ENCODE results near the gene SLC5A9. TPM values are rescaled to one million over a fixed set of nuclear protein-coding genes. Genes with fewer than 3 reads are reported as not detected.

Gene SLC5A9
- total RNA-seq, 3 donors from 2014 or later: 0.73 to 3.0 (median 2.4) TPM

DNA sequence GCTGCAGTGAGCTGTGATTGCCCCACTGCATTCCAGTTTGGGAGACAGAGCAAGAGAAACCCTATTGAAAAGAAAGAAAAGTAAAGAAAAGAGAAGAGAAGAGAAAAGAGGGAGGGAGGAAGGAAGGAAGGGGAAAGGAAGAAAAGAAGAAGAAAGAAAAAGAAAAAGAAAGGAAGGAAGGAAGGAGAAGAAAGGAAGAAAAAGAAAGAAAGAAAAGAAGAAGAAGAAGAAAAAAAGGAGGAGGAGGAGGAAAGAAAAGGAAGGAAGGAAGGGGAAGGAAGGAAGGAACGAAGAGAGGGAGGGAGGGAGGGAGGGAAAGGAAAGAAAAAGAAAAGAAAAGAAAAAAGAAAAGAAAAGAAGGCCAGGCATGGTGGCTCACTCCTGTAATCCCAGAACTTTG, 10.2 kb downstream of the SLC5A9 start:
- ATAC-seq: no peak
- DNase-seq: no peak
- H3K4me3 ChIP-seq: no peak overlapping the region
- H3K4me1 ChIP-seq (ENCODE audit: low read depth): no peaks in the 10 kb centered on the region
- no peaks in the 10 kb centered on the region for H3K36me3 ChIP-seq (ENCODE audit: low read depth)
- no peaks in the 10 kb centered on the region for H3K9me3 ChIP-seq
- TF ChIP-seq, protein P1, sequence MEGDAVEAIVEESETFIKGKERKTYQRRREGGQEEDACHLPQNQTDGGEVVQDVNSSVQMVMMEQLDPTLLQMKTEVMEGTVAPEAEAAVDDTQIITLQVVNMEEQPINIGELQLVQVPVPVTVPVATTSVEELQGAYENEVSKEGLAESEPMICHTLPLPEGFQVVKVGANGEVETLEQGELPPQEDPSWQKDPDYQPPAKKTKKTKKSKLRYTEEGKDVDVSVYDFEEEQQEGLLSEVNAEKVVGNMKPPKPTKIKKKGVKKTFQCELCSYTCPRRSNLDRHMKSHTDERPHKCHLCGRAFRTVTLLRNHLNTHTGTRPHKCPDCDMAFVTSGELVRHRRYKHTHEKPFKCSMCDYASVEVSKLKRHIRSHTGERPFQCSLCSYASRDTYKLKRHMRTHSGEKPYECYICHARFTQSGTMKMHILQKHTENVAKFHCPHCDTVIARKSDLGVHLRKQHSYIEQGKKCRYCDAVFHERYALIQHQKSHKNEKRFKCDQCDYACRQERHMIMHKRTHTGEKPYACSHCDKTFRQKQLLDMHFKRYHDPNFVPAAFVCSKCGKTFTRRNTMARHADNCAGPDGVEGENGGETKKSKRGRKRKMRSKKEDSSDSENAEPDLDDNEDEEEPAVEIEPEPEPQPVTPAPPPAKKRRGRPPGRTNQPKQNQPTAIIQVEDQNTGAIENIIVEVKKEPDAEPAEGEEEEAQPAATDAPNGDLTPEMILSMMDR (IDR thresholded peaks at IDR 0.05): no peak
- intact Hi-C loops (cut with DNase I, micrococcal nuclease): no loop called here

DNA sequence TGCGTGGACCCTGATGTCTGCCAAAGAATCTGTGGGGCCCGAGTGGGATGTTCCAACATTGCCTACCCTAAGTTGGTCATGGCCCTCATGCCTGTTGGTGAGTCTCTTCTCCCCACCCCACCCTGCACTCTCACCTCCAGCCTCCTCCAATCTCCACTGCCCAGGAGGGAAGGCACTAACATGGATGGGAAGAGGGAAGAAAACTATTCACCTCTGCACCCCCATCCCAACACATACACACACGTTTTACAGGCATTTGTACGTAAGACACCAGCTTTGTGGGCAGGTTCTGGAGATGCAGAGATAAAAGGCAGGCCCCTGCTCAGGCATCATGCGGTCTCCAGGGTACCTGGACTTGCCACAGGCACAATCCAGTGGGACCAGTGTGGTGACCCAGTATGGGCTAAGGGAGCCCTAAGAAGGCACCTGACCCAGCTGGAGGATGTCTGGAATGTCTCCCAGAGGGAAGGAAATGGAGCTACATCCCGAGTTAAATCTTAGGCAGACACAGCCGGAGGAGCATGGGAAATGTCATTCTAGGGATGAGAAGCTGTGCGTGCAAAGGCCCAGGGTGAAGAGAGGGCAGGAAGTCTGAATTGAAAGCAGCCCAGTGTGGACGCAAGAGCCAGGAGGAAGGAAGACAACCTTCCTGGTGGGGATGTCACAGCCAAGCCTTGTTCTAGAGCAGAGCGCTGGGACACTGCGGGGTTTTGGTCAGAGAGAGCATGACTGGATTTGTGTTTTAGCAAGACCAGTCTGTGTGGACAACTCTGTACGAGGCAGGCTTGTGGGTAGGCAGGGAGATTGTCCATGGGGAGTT, 11.4 kb downstream of the SLC5A9 start:
- TF ChIP-seq, protein P1 (IDR thresholded peaks at IDR 0.05): no peak
- DNase-seq: no peak
- H3K9me3 ChIP-seq: no peaks in the 10 kb centered on the region
- no peaks in the 10 kb centered on the region for H3K4me1 ChIP-seq (ENCODE audit: low read depth)
- intact Hi-C loops (cut with DNase I, micrococcal nuclease): no loop called here
- H3K4me3 ChIP-seq: no peak overlapping the region
- H3K36me3 ChIP-seq (ENCODE audit: low read depth): no peaks in the 10 kb centered on the region
- no peak for ATAC-seq

DNA sequence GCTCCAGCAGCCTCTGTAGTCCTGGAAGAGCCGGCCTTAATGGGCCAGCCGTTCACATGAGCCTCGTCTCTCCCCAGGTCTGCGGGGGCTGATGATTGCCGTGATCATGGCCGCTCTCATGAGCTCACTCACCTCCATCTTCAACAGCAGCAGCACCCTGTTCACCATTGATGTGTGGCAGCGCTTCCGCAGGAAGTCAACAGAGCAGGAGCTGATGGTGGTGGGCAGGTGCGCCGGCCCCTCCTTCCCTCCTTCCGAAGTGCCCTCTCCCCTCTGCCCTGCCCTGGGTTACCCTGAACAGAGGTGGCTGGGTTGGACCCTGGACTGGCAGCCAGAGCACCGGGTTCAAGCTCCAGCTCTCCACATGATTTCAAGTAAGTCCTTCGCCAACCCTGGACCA, 13.1 kb downstream of the SLC5A9 start:
- H3K4me3 ChIP-seq: no peak overlapping the region
- intact Hi-C loops (cut with DNase I, micrococcal nuclease): no loop called here
- DNase-seq (no peak), ATAC-seq (no peak)
- TF ChIP-seq, protein P1 (IDR thresholded peaks at IDR 0.05): no peak
- no peaks in the 10 kb centered on the region for H3K9me3 ChIP-seq
- H3K4me1 ChIP-seq (ENCODE audit: low read depth): no peaks in the 10 kb centered on the region
- H3K36me3 ChIP-seq (ENCODE audit: low read depth): no peaks in the 10 kb centered on the region

DNA sequence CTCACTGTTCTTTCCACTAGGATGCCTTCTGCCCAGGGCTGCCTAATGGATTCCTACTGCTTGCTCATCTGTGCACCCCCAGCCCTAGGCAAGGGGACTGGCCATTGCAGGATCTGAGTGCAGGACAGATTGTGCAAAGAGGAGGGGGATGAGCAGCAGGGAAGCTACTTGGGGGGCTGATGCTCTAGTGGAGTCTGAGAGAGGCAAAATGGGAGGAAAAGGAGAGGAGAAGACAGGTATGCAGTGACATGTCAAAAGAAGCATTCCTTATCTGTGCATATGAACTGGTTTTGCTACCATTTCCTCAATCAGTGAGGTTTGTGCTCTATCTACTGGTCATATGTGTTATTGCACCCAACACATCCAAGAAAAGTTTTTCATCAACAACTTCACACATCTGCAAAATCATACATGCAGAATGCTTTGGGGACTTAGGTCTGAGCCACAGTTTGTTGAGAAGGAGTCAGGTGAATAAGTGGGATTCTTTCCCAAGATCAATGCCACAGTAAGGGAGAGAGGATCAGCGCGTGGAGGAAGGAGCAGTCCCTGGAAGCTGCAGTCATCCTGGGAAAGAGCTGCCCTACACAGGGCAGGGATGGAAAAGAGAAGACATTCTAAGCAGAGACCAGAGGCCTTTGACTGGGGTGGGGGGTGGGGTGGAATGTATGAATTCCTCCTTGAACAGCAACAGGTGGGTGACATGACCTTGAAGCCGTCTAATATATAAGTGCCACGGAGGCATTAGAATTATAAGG, 14.4 kb downstream of the SLC5A9 start:
- TF ChIP-seq, protein P1 (IDR thresholded peaks at IDR 0.05): peak; percentile 20
- Histone ChIP-seq H3K9me3 (no peaks in the 10 kb centered on the region), H3K36me3 (ENCODE audit: low read depth) (no peaks in the 10 kb centered on the region), H3K4me3 (no peak overlapping the region), H3K4me1 (ENCODE audit: low read depth) (no peaks in the 10 kb centered on the region)
- peak; percentile 77 for ATAC-seq
- intact Hi-C loops (cut with DNase I, micrococcal nuclease): no loop called here
- no peak for DNase-seq

DNA sequence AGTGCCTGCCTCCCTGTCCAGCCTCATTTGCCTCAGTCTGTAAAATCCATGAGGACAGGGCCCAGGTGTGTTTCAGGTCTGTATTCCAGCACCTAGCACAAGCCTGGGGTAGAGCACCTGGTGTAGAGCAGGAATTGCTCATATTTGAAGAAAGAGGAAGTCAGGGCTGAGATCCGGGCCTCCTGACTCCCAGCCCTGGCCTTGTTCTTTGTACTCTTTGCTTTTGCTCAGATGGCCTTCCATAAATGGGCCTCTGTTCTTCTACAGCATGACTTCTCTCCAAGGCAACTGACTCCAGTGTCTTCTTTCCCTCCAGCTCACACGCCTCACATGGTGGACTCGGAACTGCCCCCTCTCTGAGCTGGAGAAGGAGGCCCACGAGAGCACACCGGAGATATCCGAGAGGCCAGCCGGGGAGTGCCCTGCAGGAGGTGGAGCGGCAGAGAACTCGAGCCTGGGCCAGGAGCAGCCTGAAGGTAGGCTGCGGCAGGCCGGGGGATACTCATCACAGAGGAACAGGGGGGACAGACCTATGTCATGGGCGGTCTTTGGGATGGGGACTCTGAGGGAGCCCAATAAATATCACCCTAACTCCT, 19.7 kb downstream of the SLC5A9 start:
- peak; percentile 28 for ATAC-seq
- H3K4me1 ChIP-seq (ENCODE audit: low read depth): peaks cover 9% of the 10 kb centered on the region
- H3K9me3 ChIP-seq: no peaks in the 10 kb centered on the region
- H3K36me3 ChIP-seq (ENCODE audit: low read depth): no peaks in the 10 kb centered on the region
- TF ChIP-seq, protein P1 (IDR thresholded peaks at IDR 0.05): no peak
- no peak for DNase-seq
- intact Hi-C loops (cut with DNase I, micrococcal nuclease): no loop called here
- H3K4me3 ChIP-seq: no peak overlapping the region

Measured in mucosa of descending colon (tissue), 3 donors.